ENCODE results near the gene ANKRD11.

- TF ChIP-seq CTCF (optimal IDR thresholded peaks at IDR 0.05 in 1 of 3, IDR thresholded peaks at IDR 0.05 in 1 of 3, conservative IDR thresholded peaks at IDR 0.05 in 1 of 3; ENCODE audit: extremely low read depth in 1 of 3, insufficient read depth in 2 of 3, low read length in 3 of 3), result no peak
- no peak for TF ChIP-seq EZH2 (IDR thresholded peaks at IDR 0.05; ENCODE audit: low read length)
Measured at GRCh38 chr16:89400740-89401139, 89.6 kb downstream of the ANKRD11 start.
